HK-2 (cell line): Measurements from ENCODE around the gene NAV2.

Experiments used
- DNase-seq: peaks from one replicate; pipeline ENCODE4 v3.0.0-alpha.2; 2018; ENCODE audit not compliant: unreplicated experiment

Gene NAV2

GRCh38 chr11:19779740-19780139 is 67.1 kb downstream of the NAV2 start:
- no peak for DNase-seq

- no peak for DNase-seq
Measured at GRCh38 chr11:19781351-19781750, 68.7 kb downstream of the NAV2 start.

GRCh38 chr11:19785265-19785664 is 72.6 kb downstream of the NAV2 start:
- no peak for DNase-seq

- no peak for DNase-seq
Measured at GRCh38 chr11:19786644-19787043, 74.0 kb downstream of the NAV2 start.

- no peak for DNase-seq
Measured at GRCh38 chr11:19788435-19788834, 75.8 kb downstream of the NAV2 start.

GRCh38 chr11:19789245-19789644 is 76.6 kb downstream of the NAV2 start:
- DNase-seq, result no peak

- no peak for DNase-seq
Measured at GRCh38 chr11:19789835-19790710, 77.4 kb downstream of the NAV2 start.

GRCh38 chr11:19790831-19791552 is 78.4 kb downstream of the NAV2 start:
- DNase-seq, result no peak

GRCh38 chr11:19792510-19792909 is 79.9 kb downstream of the NAV2 start:
- DNase-seq, result no peak

- no peak for DNase-seq
Measured at GRCh38 chr11:19793326-19793725, 80.7 kb downstream of the NAV2 start.

GRCh38 chr11:19794161-19794560 is 81.5 kb downstream of the NAV2 start:
- DNase-seq, result no peak

- DNase-seq, result no peak
Measured at GRCh38 chr11:19795082-19795481, 82.4 kb downstream of the NAV2 start.

GRCh38 chr11:19800162-19800561 is 87.5 kb downstream of the NAV2 start:
- DNase-seq, result no peak

- DNase-seq, result no peak
Measured at GRCh38 chr11:19800714-19801519, 88.3 kb downstream of the NAV2 start.

- DNase-seq, result no peak
Measured at GRCh38 chr11:19802773-19803293, 90.2 kb downstream of the NAV2 start.

- no peak for DNase-seq
Measured at GRCh38 chr11:19803506-19803998, 90.9 kb downstream of the NAV2 start.

GRCh38 chr11:19805376-19805775 is 92.7 kb downstream of the NAV2 start:
- DNase-seq, result no peak

- no peak for DNase-seq
Measured at GRCh38 chr11:19805827-19806226, 93.2 kb downstream of the NAV2 start.

- no peak for DNase-seq
Measured at GRCh38 chr11:19806251-19806650, 93.6 kb downstream of the NAV2 start.

GRCh38 chr11:19808076-19808911 is 95.7 kb downstream of the NAV2 start:
- DNase-seq, result no peak

GRCh38 chr11:19810852-19811251 is 98.2 kb downstream of the NAV2 start:
- DNase-seq, result no peak
